H1 (cell line): ENCODE results near the gene PMP22. TPM values are rescaled to one million over a fixed set of nuclear protein-coding genes. Genes with fewer than 3 reads are reported as not detected.

Experiments used
- CTCF ChIA-PET: fragments of 300-600 bp; sonication (Branson Sonifier 250); formaldehyde crosslinking; loops from one replicate; lab custom pipeline; 2021; ENCODE audit not compliant: partially characterized antibody; lab: Charles Lee
- POLR2A ChIA-PET: fragments of 300-600 bp; sonication (Branson Sonifier 250); formaldehyde crosslinking; loops from one replicate; lab custom pipeline; 2021; ENCODE audit warnings: inconsistent platforms; ENCODE audit not compliant: partially characterized antibody; lab: Charles Lee
- DNase-seq, 2 experiments: peaks; one replicate each; pipeline versions ENCODE4 v3.0.0 to v3.0.0-alpha.2; 2010 to 2022; ENCODE audit warnings: low spot score in 2 of 2, low read depth in 1 of 2, mixed read lengths in 1 of 2
- FAIRE-seq: peaks from 2 replicates; lab custom pipeline; 2011; peaks lifted over from hg19 to GRCh38; lab: Jason Lieb, UNC
- H2AFZ ChIP-seq: 2 replicates; pipeline ENCODE4 v1.8.1; 2012; ENCODE audit warnings: low read length, inconsistent platforms
- H2AK5ac ChIP-seq: 2 replicates; pipeline ENCODE4 v1.6.1; 2013; ENCODE audit warnings: low read depth, low read length
- H2BK120ac ChIP-seq: replicated peaks from 2 replicates; pipeline ENCODE3; 2013; ENCODE audit warnings: low read depth, low read length, inconsistent platforms
- H2BK12ac ChIP-seq: 2 replicates; pipeline ENCODE4 v1.6.1; 2013; ENCODE audit warnings: low read depth, low read length
- H2BK15ac ChIP-seq: 2 replicates; pipeline ENCODE4 v1.6.1; 2013; ENCODE audit warnings: low read length
- H2BK20ac ChIP-seq: 2 replicates; pipeline ENCODE4 v1.6.1; 2013; ENCODE audit warnings: low read length
- H2BK5ac ChIP-seq: 2 replicates; pipeline ENCODE4 v1.6.1; 2013; ENCODE audit warnings: low read depth, low read length
- H3K14ac ChIP-seq: 2 replicates; pipeline ENCODE4 v1.6.1; 2013; ENCODE audit warnings: inconsistent platforms; ENCODE audit not compliant: insufficient read length
- H3K18ac ChIP-seq: 2 replicates; pipeline ENCODE4 v1.6.1; 2013; ENCODE audit warnings: low read length; ENCODE audit errors: extremely low read depth
- H3K23ac ChIP-seq: 2 replicates; pipeline ENCODE4 v1.6.1; 2013; ENCODE audit warnings: inconsistent platforms; ENCODE audit not compliant: insufficient read length
- H3K23me2 ChIP-seq: 2 replicates; pipeline ENCODE4 v1.6.1; 2013; ENCODE audit warnings: low read depth, low read length
- H3K27ac ChIP-seq: 2 replicates; pipeline ENCODE4 v1.6.1; 2011; ENCODE audit warnings: low read depth, low read length, inconsistent platforms
- H3K27me3 ChIP-seq, 4 experiments: replicated peaks in 1 of 4; 1 replicate in 1 of 4; 2 replicates in 3 of 4; pipeline versions ENCODE4 v1.6.1 to v1.8.1; 2011 to 2013; ENCODE audit warnings: low read length in 3 of 4, mild to moderate bottlenecking in 3 of 4, inconsistent platforms in 2 of 4, mixed read lengths in 2 of 4, moderate library complexity in 1 of 4; ENCODE audit not compliant: control insufficient read depth in 3 of 4, insufficient read depth in 3 of 4; ENCODE audit errors: extremely low read depth in 1 of 4
- H3K36me3 ChIP-seq, 4 experiments: 2 replicates each; pipeline versions ENCODE4 v1.6.1 to v1.8.1; 2011 to 2013; ENCODE audit warnings: mild to moderate bottlenecking in 4 of 4, low read length in 3 of 4, moderate library complexity in 2 of 4, control low read depth in 1 of 4, inconsistent platforms in 1 of 4; ENCODE audit not compliant: insufficient read depth in 4 of 4, control insufficient read depth in 2 of 4
- H3K4ac ChIP-seq: replicated peaks from 2 replicates; pipeline ENCODE3; 2013; ENCODE audit warnings: low read length, low read depth, mixed read lengths, inconsistent platforms; ENCODE audit not compliant: insufficient read length
- H3K4me1 ChIP-seq, 4 experiments: replicated peaks in 1 of 4; 1 replicate in 1 of 4; 2 replicates in 3 of 4; pipeline versions ENCODE4 v1.6.1 to v1.8.1; 2011 to 2013; ENCODE audit warnings: low read length in 3 of 4, inconsistent platforms in 2 of 4, mixed read lengths in 1 of 4; ENCODE audit not compliant: insufficient read depth in 4 of 4, control insufficient read depth in 3 of 4
- H3K4me2 ChIP-seq, 2 experiments: 2 replicates each; pipeline versions ENCODE4 v1.6.1 to v1.8.1; 2011 to 2013; ENCODE audit warnings: low read depth in 2 of 2, low read length in 2 of 2, control low read depth in 1 of 2, inconsistent platforms in 1 of 2, mild to moderate bottlenecking in 1 of 2; ENCODE audit not compliant: insufficient read depth in 1 of 2
- H3K4me3 ChIP-seq, 4 experiments: fragments of 200-600, 300-600 bp in 1 of 4; sonication (generic), shearing (Covaris generic), sonication (Bioruptor Twin) in 1 of 4; 2 replicates each; pipeline versions ENCODE4 v1.5.1 to v1.8.1; 2011 to 2016; ENCODE audit warnings: low read length in 4 of 4, low read depth in 3 of 4, control low read depth in 2 of 4, inconsistent platforms in 2 of 4, mild to moderate bottlenecking in 2 of 4, mixed read lengths in 1 of 4, moderate library complexity in 1 of 4; ENCODE audit not compliant: insufficient read depth in 2 of 4; ENCODE audit errors: extremely low read depth in 1 of 4
- H3K56ac ChIP-seq: replicated peaks from 2 replicates; pipeline ENCODE3; 2013; ENCODE audit warnings: low read depth, mild to moderate bottlenecking, mixed read lengths, low read length, inconsistent platforms; ENCODE audit not compliant: insufficient read length
- H3K79me1 ChIP-seq: 2 replicates; pipeline ENCODE4 v1.6.1; 2013; ENCODE audit warnings: low read depth, low read length, control low read depth
- H3K79me2 ChIP-seq, 2 experiments: 2 replicates each; pipeline versions ENCODE4 v1.6.1 to v1.8.1; 2012 to 2013; ENCODE audit warnings: low read length in 2 of 2, mild to moderate bottlenecking in 2 of 2, inconsistent platforms in 1 of 2; ENCODE audit not compliant: insufficient read depth in 2 of 2, control insufficient read depth in 1 of 2
- H3K9ac ChIP-seq, 4 experiments: replicated peaks in 1 of 4; 1 replicate in 1 of 4; 2 replicates in 3 of 4; pipeline versions ENCODE4 v1.6.1 to v1.8.1; 2011 to 2013; ENCODE audit warnings: low read depth in 3 of 4, low read length in 3 of 4, control low read depth in 2 of 4, mild to moderate bottlenecking in 2 of 4, moderate library complexity in 2 of 4, inconsistent platforms in 1 of 4; ENCODE audit errors: extremely low read depth in 1 of 4
- H3K9me3 ChIP-seq, 2 experiments: 2 replicates each; pipeline versions ENCODE4 v1.6.1 to v1.8.1; 2012 to 2013; ENCODE audit warnings: mild to moderate bottlenecking in 2 of 2, moderate library complexity in 2 of 2, control low read depth in 1 of 2, inconsistent platforms in 1 of 2, low read depth in 1 of 2, low read length in 1 of 2, mixed read lengths in 1 of 2; ENCODE audit not compliant: insufficient read depth in 2 of 2
- H4K20me1 ChIP-seq, 2 experiments: replicated peaks in 1 of 2; 2 replicates each; pipeline versions ENCODE3 to v1.8.1; 2011 to 2013; ENCODE audit warnings: inconsistent platforms in 2 of 2, low read length in 2 of 2, mild to moderate bottlenecking in 1 of 2; ENCODE audit not compliant: insufficient read depth in 2 of 2, control insufficient read depth in 1 of 2
- H4K5ac ChIP-seq: 2 replicates; pipeline ENCODE4 v1.6.1; 2013; ENCODE audit warnings: low read length, low read depth, mixed read lengths, inconsistent platforms; ENCODE audit not compliant: insufficient read length
- H4K8ac ChIP-seq: 2 replicates; pipeline ENCODE4 v1.8.0; 2013; ENCODE audit warnings: mild to moderate bottlenecking, moderate library complexity, low read length, inconsistent platforms; ENCODE audit not compliant: insufficient read depth; ENCODE audit errors: extremely low read depth
- H4K91ac ChIP-seq: replicated peaks from 2 replicates; pipeline ENCODE3; 2013; ENCODE audit warnings: low read length, mixed read lengths, inconsistent platforms; ENCODE audit not compliant: insufficient read length
- ASH2L ChIP-seq: fragments of 200-600, 300-600 bp; sonication (generic); IDR thresholded peaks from one replicate; pipeline ENCODE4 v1.7.1; 2017; ENCODE audit warnings: low read length
- BACH1 ChIP-seq: IDR thresholded peaks from 2 replicates; pipeline ENCODE4 v1.6.1; 2012; ENCODE audit warnings: low read length, improper control_type of control experiment
- JUND ChIP-seq: IDR thresholded peaks from 2 replicates; pipeline ENCODE4 v1.6.1; 2011; ENCODE audit warnings: mild to moderate bottlenecking, improper control_type of control experiment, low read length
- KDM4A ChIP-seq: IDR thresholded peaks from one replicate; pipeline ENCODE4 v1.7.1; 2012; ENCODE audit warnings: low read depth, mild to moderate bottlenecking, moderate library complexity, low read length, inconsistent platforms; ENCODE audit not compliant: severe bottlenecking
- TAF1 ChIP-seq: IDR thresholded peaks from 2 replicates; pipeline ENCODE4 v1.6.1; 2011; ENCODE audit warnings: mild to moderate bottlenecking, low read depth, low read length
- WGBS, 2 experiments: shearing (Covaris generic) in 1 of 2; methylation state at CpG; one replicate each; pipeline versions ENCODE4 v1.1.6 to v1.1.7; 2013 to 2015; ENCODE audit warnings: low lambda C conversion rate in 2 of 2, mixed read lengths in 2 of 2, inconsistent platforms in 1 of 2, low coverage in 1 of 2, missing lambda C conversion rate in 1 of 2; ENCODE audit not compliant: insufficient replicate concordance in 2 of 2, insufficient coverage in 1 of 2, insufficient read length in 1 of 2; ENCODE audit errors: extremely low coverage in 1 of 2, missing lambda C conversion rate in 1 of 2; 5-methylcytosine and 5-hydroxymethylcytosine counted together
- polyA plus RNA-seq, 7 experiments: library from polyadenylated mRNA; depleted of rRNA in 3 of 7; stranded (reverse) in 5 of 7; unstranded in 2 of 7; fragments of >200 nt in 5 of 7; fragments of 200-250 nt in 2 of 7; gene quantifications; 1 replicate in 5 of 7; 2 replicates in 1 of 7; 4 replicates in 1 of 7; pipeline versions ENCODE4 v1.2.1 to v1.2.3, GENCODE V29; 2011 to 2013; ENCODE audit warnings: missing spikeins in 2 of 7, mixed read lengths in 2 of 7
- total RNA-seq: library from RNA; stranded (reverse); fragmentation: NEBNext Ultra II Directional; extraction: Animal tissue kit (Norgen Biotek cat#: 25700); gene quantifications from 2 replicates; pipeline ENCODE4 v1.2.1, GENCODE V29; 2021

The PMP22 gene
- total and polyA plus RNA-seq, 2 of the 8 experiments (the other 6 are each of a cell fraction or from before 2014, with no cell fraction given): 0.84 to 4.9 TPM

- Histone ChIP-seq H2BK5ac (no peak overlapping the region), H3K79me1 (no peaks in the 10 kb centered on the region), H4K5ac (no peak overlapping the region), H3K4ac (no peak overlapping the region), H3K9me3 (peaks cover 7 to 8% of the 10 kb centered on the region in 2 experiments; a peak in 2 of 4 replicates), H3K14ac (no peak overlapping the region), H3K4me1 (no peaks in the 10 kb centered on the region), H3K9ac (no peak overlapping the region), H4K91ac (no peak overlapping the region), H2BK15ac (no peak overlapping the region), H4K8ac (no peak overlapping the region), H2BK12ac (no peak overlapping the region), H3K18ac (no peak overlapping the region), H3K27ac (no peak overlapping the region), H2BK120ac (no peak overlapping the region), H2BK20ac (no peak overlapping the region), H3K4me2 (no peak overlapping the region), H2AK5ac (no peak overlapping the region), H3K23ac (no peak overlapping the region), H3K79me2 (no peaks in the 10 kb centered on the region), H3K4me3 (no peak overlapping the region), H4K20me1 (no peaks in the 10 kb centered on the region), H3K36me3 (no peaks in the 10 kb centered on the region), H3K56ac (no peak overlapping the region), H3K27me3 (no peaks in the 10 kb centered on the region), H2AFZ (no peak overlapping the region), H3K23me2 (no peaks in the 10 kb centered on the region)
- FAIRE-seq: no peak
- ChIA-PET POLR2A (no interaction called here), CTCF (interaction anchor here (0.5 to 0.7 kb wide), 2 partner anchors 18 to 53 kb away, joined by 3 to 4 read pairs; no protein-coding TSS in a partner anchor)
- 88% methylated on average over 1 of the region's 1 CpG; no CpG with 5 or more reads in 1 of the 2 experiments for WGBS, 2 experiments
- DNase-seq: no peak
- TF ChIP-seq KDM4A (no peak), BACH1 (no peak), ASH2L (no peak), JUND (no peak), TAF1 (no peak)
Observed at GRCh38 chr17:15194859-15195277, 70.3 kb downstream of the PMP22 start.
